ENCODE results near the gene SLC25A4.

SLC25A4 gene

DNA sequence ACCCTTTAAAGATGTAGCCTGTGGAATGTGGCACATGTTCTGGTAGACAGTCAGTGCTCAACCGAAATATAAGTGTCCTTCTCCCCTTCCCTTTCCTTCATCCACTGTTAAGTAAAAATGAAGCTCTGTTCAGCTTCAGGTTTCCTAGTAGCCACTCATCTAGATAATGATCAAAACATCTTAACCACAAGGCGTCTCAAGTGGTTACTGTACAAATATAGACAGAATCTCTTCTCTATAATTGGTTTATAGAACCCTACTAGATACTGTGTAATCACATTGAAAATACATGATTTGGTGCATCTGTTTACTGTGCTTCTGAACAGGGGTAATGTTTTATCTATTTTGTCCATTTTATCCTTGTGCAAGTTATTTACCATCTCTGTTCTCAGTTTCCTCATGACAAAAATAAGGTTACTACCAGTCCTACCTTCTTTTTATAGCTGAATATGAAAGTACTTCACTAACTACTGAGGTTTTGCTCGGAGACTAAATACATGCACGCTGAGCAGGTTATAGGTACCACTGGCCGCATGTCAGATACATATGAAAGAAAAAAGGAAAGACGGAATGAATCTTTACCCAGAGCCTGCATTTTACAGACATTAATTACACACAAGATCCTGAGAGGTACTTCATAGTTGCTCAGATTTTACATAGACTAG lies 20.3 kb upstream of the SLC25A4 start:
- DNase-seq: no peak

GRCh38 chr4:185124006-185124405 lies 19.1 kb upstream of the SLC25A4 start:
- no peak for DNase-seq

GRCh38 chr4:185127021-185127925 lies 15.8 kb upstream of the SLC25A4 start:
- peak in 1 of 4 experiments; percentile 3 for DNase-seq

- DNase-seq: peak in 1 of 4 experiments; percentile 5
Measured at GRCh38 chr4:185128272-185129119, 14.6 kb upstream of the SLC25A4 start.

DNA sequence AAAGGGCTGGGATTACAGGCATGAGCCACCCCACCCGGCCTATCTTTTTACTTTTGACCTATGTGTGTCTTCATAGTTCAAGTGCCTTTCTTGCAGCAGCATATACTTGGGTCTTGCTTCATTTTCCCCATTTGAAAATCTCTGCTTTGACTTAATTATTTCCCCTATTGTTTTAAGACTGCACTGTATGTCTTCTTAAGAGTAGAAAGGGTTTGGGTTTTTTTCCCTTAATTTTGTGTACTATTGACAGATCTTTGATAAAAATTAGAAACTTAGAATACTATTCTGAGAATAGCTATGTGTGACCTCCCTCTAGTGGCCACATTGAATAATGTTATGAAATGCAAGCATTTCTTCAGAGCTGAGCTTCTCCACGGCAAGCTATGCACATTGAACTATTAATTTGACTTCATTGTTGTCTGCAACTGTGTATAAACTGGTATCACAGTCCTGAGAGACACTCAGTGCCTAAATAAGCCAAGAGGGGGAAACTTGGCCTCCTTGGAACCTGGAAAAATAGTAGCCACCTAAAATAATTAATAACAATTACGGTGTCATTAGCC lies 8.7 kb upstream of the SLC25A4 start:
- no peak for DNase-seq

DNA sequence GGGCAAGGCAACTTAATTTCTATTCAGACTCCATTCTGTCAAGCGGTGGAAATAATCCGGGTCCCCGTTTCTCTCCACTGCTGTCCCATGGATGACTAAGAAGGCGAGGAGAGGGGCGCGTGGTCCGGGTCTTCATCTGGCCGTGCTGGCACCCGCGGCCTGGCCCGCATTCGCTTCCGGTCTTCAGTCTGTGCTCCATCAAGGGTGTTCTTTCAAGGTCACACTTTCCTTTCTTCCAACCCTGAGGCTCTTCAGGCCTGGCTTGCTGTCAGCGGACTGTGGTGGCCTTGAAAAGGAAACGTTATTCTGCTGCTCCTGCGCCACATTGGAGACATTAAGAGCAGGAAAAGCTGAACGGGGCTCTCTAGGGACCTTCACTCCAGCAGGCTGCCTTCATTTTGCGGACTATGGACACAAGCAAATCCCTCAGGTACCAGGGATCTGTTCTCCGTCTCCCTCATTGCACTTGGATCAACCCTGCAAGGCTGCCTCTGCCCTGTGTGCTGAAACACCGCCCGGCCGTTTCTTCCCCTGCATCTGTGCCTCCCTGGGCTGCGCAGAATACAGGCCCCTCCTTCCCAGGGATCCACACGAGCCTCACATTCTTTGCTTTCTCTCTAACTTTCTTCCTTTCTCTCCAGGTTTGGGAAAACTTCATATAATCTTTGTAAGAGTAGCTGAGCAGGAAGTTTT lies 5.7 kb upstream of the SLC25A4 start:
- DNase-seq: no peak

DNA sequence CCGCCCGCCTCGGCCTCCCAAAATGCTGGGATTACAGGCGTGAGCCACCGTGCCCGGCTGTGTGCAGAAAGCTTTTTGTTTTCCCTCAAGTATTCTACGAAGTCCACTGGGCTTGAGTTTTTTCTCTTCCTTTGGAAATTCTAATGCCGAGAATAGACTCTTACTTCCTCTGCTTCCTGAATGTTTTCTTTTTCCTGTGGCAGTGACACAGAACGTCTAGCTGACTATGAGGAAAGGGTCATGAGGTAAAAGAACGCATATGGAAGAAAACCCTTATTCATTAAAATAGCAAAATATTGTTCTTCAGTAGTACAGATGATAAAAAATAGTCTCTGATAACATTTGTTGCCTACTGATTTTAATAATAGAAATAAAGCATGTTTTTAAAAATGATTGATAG lies 4.9 kb upstream of the SLC25A4 start:
- DNase-seq: no peak

GRCh38 chr4:185139736-185140135 lies 3.3 kb upstream of the SLC25A4 start:
- no peak for DNase-seq

DNA sequence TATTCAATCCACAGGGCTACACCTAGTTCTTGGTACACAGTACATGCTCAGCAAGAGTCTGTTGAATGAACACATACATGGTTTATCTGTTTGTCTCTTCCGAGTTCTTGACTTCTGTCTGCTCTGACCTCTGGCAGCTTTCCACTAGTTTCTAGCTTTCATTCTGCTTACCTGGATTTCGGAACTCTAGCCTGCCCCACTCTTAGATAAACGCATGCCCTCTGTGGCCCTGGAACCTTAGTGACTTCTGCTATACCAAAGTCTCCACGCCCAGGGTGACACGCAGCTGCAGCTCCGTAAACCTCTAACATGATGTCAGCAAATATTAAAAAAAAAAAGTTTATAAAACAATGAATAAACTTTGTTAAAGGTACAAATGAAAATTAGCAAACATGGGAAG lies 1.3 kb upstream of the SLC25A4 start:
- no peak for DNase-seq

DNA sequence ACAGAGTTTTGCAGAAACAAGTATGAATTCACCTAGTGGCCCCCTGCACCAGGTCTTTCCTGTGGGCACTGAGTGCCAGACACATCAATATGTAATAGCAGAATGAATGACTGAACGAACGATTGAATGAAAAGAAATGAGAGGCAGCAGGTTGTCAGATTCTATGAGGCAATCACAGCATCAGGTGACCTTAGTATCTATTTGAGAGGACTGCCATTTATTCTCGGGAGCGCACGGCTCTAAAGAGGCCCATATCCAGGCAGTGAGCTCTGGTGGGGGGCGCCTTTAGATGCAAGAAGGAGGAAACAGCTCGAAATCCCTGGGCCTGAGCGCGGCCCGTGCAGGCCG lies 528 bp upstream of the SLC25A4 start:
- no peak for DNase-seq

DNA sequence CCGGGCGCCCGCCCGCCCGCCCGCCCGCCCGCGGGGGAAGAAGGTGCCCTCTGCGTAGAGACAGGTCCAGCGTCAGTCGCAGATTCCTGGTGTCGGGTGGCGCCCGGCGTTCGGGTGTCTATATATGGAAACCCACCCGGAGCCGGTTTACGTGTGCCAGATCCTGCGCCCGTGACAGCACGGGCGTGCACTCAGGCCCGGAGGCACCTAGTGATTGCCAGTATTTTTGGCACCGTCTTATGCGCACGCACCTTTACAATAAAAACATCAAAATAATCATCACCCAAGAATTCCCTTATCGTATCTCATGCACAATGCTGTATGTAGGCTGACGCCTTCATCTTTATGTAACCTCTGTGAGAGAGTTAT lies 519 bp downstream of the SLC25A4 start:
- DNase-seq: no peak

DNA sequence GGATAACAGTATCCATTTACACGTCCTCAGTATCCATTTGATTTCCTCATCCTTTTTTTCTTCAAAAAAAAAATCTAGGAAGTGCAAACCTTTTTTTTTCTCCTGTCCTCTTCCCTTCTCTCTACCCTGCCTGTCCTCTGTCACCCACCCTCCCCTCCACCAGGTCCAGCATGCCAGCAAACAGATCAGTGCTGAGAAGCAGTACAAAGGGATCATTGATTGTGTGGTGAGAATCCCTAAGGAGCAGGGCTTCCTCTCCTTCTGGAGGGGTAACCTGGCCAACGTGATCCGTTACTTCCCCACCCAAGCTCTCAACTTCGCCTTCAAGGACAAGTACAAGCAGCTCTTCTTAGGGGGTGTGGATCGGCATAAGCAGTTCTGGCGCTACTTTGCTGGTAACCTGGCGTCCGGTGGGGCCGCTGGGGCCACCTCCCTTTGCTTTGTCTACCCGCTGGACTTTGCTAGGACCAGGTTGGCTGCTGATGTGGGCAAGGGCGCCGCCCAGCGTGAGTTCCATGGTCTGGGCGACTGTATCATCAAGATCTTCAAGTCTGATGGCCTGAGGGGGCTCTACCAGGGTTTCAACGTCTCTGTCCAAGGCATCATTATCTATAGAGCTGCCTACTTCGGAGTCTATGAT lies 1.7 kb downstream of the SLC25A4 start:
- DNase-seq: no peak

DNA sequence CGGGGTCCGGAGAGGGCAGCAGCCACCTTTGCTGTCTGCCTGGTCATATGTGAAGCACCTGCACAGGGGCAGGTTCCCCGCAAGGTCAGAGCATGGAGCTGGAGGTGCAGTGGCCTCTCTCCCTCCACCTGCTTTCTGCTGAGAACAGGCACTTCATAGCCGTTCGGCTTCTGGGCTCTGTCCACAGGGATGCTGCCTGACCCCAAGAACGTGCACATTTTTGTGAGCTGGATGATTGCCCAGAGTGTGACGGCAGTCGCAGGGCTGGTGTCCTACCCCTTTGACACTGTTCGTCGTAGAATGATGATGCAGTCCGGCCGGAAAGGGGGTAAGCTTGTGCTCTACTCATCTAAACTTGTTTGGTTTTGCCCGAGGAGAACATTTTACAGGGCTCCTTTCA lies 2.5 kb downstream of the SLC25A4 start:
- no peak for DNase-seq

DNA sequence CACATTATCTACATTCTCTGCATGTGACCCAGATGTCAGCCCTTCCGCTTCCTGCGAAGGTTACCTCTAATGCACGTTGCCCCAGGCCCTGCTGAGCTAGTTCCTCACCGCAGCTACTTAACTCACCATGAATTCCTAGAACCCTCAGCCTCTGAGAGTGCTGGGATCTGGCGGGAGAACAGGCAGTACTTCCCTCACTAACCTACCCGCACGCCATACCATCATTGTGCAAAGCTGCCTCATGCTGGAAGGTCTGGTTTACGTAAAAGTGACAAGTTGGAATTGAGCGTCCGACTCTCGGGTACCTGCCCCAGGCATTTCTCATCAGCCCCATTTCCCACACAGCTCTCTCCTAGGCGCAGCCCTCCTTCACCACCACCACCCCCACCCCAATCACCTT lies 6.3 kb downstream of the SLC25A4 start:
- DNase-seq: no peak

- no peak for DNase-seq
Measured at GRCh38 chr4:185151296-185151695, 8.2 kb downstream of the SLC25A4 start.

GRCh38 chr4:185165605-185166063 lies 22.6 kb downstream of the SLC25A4 start:
- no peak for DNase-seq

DNA sequence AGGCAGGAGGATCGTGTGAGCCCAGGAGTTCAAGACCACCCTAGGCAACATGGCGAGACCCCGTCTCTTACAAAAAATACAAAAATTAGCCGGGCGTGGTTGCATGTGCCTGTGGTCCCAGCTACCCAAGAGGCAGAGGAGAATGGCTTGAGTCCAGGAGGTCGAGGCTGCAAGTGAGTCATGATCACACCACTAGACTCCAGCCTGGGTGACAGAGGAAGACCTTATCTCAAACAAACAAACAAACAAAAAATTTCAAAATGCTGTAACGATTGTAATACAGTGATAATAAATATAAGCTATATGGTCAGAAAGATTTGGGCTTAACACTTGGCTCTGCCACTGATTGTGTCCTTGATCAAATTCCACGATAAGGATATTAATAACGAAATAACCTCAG lies 24.2 kb downstream of the SLC25A4 start:
- DNase-seq: no peak

DNA sequence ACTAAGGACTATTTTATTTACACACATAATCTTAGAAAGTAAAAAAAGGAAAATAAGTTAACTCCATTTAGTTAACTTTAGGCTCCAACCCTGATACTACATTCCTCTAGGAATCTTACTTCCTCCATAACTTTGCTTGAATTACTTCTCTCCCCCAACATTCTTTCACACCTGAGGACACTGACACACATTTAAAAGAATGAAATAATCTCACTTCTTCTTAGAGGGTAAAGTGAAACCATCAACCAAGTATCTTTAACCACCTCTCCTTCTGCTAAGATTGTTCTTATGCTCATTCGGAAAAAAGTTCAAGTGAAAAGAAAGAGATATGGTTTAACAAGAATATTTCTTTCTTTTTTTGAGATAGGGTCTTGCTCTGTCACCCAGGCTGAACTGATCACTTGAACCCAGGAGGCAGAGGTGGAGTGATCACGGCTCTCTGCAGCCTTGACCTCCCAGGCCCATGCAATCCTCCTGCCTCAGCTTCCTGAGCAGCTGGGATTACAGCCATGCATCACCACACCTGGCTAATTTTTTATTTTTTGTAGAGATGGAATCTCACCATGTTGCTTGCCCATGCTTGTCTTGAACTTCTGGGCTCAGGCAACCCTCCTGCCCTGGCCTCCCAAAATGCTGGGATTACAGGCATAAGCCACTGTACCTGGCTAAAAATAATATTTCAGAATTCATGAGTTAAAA lies 28.5 kb downstream of the SLC25A4 start:
- DNase-seq: no peak

GRCh38 chr4:185179488-185179887 lies 36.4 kb downstream of the SLC25A4 start:
- no peak for DNase-seq

GRCh38 chr4:185182239-185182638 lies 39.2 kb downstream of the SLC25A4 start:
- DNase-seq: no peak

GRCh38 chr4:185183622-185184281 lies 40.7 kb downstream of the SLC25A4 start:
- peak; percentile 32 to 56 (median 47) for DNase-seq

All from activated CD4-positive, CD25-positive, alpha-beta regulatory T cell (primary cell).